HG02885 (cell line): Measurements from ENCODE around the gene CKAP2L.
"Not testable (repeated sequence)": the region's sequence is repeated elsewhere in the genome, so short reads cannot be mapped to it uniquely, and the experiment has no call there.

Experiments used
- ATAC-seq: cut with Tn5 transposase; IDR thresholded peaks from one replicate; pipeline ENCODE4 v1.9.1; 2021; ENCODE audit warnings: mild to moderate bottlenecking; ENCODE audit not compliant: unreplicated experiment, poor library complexity

Gene CKAP2L

GRCh38 chr2:112713585-112713925 is 50.9 kb downstream of the CKAP2L start:
- ATAC-seq: no peak

GRCh38 chr2:112712903-112713584 is 51.4 kb downstream of the CKAP2L start:
- no peak for ATAC-seq

- ATAC-seq: no peak
Observed at GRCh38 chr2:112712465-112712864, 51.9 kb downstream of the CKAP2L start.

- ATAC-seq: no peak
Observed at GRCh38 chr2:112710956-112711750, 53.3 kb downstream of the CKAP2L start.

- ATAC-seq: no peak
Observed at GRCh38 chr2:112709703-112710102, 54.7 kb downstream of the CKAP2L start.

GRCh38 chr2:112708968-112709367 is 55.4 kb downstream of the CKAP2L start:
- ATAC-seq: no peak

GRCh38 chr2:112706947-112707346 is 57.5 kb downstream of the CKAP2L start:
- not testable (repeated sequence) for ATAC-seq

GRCh38 chr2:112706170-112706664 is 58.2 kb downstream of the CKAP2L start:
- peak; percentile 45 for ATAC-seq

GRCh38 chr2:112705575-112705974 is 58.8 kb downstream of the CKAP2L start:
- no peak for ATAC-seq

- no peak for ATAC-seq
Observed at GRCh38 chr2:112703684-112704083, 60.7 kb downstream of the CKAP2L start.

- no peak for ATAC-seq
Observed at GRCh38 chr2:112701052-112701451, 63.4 kb downstream of the CKAP2L start.

- ATAC-seq: no peak
Observed at GRCh38 chr2:112699984-112700667, 64.3 kb downstream of the CKAP2L start.

GRCh38 chr2:112698834-112699515 is 65.4 kb downstream of the CKAP2L start:
- no peak for ATAC-seq

GRCh38 chr2:112694182-112694581 is 70.2 kb downstream of the CKAP2L start:
- no peak for ATAC-seq

- ATAC-seq: no peak
Observed at GRCh38 chr2:112693596-112693995, 70.8 kb downstream of the CKAP2L start.

GRCh38 chr2:112692918-112693317 is 71.5 kb downstream of the CKAP2L start:
- ATAC-seq: peak; percentile 1

GRCh38 chr2:112692495-112692911 is 71.9 kb downstream of the CKAP2L start:
- peak; percentile 84 for ATAC-seq

- no peak for ATAC-seq
Observed at GRCh38 chr2:112691881-112692281, 72.5 kb downstream of the CKAP2L start.

GRCh38 chr2:112690853-112691401 is 73.5 kb downstream of the CKAP2L start:
- ATAC-seq: peak; percentile 62
